ENCODE data around the gene MYO5B.
A peak's percentile ranks its signal among the peaks of the same experiment; 100 is the strongest.

Gene MYO5B

DNA sequence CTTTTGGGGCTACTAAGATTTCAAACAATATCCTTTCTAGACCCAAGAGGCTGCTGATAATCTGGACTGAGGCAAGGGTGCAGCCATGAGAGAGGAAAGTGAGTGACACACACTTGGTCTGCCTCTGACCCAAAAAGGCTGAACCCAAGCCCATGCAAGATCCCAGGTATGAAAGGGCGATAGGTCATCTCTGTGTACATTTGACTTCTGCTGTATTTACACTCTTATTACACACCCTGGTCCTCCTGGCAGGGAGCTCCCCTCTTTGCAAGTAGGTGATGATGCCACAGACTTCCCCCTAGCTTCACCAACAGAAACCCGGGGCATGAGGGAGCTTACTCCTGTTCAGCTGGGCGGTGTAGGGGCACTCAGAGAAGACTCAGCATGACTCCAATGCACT lies 319.8 kb downstream of the MYO5B start:
- DNase-seq: no peak

DNA sequence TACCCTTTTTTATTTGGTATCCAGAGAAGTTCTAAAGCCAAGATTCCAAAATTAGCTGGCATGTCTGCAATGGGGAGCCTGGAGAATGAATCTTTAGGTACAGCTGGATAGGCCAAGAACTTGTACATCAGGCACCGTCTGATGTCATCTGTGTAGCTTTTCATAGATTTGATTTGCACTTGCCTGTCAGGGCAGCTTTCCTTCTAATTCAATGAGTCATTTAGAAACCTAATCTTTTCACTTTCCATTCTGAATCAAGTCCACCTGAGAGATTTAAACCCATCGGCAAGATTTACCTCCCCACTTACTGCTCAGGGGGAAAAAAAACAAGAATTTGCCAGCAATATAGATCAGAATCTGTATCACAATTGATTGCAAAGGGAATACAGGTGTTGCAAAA lies 320.7 kb downstream of the MYO5B start:
- DNase-seq: no peak

DNA sequence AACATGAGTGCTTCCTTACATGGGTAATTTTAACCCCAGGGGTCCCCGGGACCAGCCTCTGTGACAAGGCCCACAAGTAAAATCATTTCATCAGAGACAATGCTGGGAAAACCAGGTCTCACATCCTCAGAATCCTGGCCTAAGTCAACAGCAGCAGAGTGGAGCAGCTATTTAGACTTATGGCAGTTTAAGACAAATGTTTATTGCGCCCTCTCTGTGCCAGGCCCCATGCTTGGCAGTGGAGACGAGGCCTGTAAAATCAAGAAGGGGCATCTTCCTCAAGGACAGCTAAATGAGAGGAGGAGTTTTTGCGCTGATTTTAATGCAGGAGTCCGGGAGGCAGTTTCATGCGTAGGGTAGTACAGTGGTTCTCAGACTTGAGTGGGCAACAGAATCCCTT lies 325.6 kb downstream of the MYO5B start:
- DNase-seq: peak; percentile 15

DNA sequence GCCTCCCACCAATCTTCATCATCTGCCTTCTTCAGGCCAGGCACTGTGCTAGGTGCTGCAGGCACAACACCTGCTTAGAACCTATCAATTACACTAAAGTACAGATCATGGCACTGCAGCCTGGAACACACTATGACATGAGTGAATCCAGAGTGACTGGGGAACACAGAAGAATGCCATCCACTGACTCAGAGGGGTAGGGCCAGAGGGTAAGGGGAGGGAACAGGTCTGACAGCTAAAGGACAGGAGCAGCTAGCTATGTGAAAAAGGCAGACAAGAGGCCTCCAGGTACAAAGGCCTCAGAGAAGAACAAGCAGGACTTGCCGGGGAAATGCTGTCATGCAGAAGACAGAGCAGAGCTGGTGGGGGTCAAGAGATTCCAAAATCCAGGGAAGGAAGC lies 328.3 kb downstream of the MYO5B start:
- DNase-seq: no peak

DNA sequence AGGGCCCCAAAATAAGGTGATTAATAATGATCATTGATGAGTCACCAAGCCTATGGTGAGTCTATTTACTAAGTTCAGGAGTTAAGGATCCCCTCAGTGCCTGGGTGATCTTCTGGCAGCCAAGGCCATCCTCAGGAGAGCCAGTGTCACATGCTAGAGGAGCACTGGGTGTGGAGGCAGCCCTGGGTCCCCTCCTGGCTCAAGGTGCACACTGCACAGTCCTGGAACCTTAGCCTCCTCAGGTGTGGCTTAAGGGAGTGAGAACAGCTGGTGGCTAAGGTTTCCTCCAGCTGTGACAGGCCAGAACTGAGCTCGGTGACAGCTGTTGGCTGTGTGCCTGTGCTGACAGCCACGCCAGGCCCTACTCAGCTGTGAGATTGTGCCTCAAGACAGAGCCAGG lies 329.5 kb downstream of the MYO5B start:
- no peak for DNase-seq

DNA sequence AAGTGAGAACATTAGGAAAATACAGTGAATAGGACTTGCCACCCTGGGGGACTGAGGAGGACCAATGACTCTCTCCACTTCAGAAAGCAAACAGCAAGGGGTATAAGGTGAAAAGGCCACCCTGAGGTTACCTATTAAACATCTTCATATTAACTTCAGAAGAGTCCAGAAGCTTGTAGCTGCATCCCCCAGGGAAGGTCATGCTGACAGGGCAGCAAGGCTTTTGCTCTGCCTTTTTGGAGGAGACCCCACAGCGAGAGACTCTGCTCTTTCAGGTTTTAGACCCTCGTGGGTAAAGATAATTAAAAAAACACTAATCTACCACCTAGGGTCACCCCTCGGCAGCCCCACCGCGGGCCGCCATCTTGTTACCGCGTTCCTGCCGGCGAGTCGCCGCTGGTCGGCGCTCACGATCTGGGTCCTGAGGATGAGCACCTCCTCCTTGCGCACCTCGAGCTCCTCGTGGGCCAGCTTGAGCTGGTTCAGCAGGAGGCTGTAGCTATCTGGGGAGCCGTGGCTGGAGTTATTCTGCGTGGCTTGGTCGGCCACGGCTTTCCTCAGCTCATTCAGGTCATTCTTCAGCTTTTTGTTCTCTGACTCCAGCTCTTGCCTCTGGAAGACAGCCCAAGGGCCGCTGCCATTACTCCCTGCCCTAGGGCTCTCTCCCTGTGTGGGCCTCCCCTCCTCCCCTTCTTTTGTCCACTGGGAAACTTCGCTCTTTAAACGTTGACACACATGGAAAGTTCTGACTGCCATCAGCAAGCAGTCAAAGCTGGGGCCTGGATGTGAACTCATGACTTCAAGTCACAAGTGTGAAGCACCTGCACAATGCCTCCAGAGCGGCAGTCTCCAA lies 331.0 kb downstream of the MYO5B start:
- no peak for DNase-seq

DNA sequence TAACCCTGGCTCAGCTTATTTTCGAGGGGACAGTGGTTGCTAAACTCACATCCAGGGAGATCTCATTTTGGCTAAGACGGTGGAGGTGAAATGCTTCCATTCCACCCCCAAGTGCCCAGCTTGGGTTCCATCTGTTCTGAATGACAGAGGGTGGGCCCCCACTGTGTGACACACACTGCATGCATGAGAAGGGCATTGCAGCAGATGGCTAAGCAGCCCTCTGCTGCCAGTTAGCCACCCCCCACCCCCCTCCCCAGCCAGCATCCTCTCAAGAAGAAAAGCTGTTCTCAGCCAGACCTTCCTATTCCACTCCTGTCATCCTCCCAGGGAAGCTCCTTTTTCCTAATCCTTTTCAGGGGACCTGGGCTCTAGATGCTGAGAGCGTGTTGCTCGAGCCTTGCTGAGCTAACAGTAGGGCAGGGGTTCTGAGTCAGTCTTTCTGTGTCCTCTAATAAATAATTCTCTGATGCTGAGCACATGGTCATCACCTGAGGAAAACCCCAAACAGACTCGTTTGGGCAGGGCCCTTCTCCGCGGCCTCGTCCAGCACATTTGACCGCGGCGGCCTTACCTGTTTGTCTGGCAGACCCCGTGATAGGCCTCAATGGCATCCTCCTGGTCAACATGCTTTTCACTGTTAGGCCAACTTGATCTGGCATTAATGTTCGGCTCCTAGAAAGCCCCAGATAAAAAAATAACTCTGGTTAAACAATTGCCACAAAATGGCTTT lies 332.1 kb downstream of the MYO5B start:
- DNase-seq: no peak

DNA sequence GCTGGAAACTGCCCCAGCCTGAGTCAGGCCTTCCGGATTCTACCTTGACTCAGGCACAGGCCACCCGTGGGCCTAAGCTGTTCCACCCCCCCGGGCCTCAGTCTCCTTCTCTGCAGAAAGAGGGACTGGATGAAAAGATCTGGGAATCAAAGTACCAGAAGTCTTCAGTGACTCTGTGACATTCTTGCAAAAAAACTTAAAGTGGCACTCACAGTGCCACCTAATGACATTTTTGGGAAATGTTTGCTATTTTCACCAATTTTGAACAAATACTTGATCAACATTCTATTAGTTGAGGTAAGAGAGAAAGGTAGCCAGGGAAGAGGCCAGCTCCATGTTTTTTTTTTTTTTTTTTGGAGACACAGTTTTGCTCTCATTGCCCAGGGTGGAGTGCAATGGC lies 333.3 kb downstream of the MYO5B start:
- DNase-seq: no peak

DNA sequence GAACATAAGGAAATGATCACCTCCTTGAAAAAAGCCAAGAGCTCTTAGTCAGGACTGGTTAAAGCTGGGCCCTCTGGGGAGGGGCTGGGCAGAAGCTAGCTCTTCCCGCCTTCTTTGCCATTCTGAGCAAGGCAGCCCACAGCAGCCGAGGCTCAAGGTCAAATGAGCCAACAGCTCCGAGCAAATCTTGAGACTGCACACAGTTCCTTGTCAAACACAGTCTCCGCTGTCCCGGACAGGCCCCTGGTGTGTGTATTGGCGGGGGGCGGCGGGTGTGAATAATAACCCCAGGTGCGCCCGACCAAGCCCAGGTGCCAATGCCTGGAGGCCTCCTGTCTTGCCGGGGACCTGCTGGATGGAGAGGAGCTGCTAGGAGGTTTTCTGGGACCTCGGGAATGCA lies 335.2 kb downstream of the MYO5B start:
- DNase-seq: no peak

DNA sequence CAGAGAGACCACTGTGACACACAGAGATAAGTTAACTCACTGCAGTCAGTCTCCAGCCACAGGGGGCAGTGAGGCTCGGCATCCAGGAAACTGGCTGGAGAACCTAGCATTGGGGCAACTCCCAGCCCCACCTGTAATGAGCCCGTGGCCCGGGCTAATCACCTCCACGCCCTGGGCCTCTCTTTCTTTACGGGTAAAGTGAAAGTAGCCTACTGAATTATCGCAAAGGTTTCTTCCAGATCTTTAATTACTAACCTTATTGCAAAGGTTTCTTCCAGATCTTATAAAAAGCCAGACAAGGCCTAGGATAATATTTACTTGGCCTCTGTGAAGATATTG lies 336.0 kb downstream of the MYO5B start:
- no peak for DNase-seq

DNA sequence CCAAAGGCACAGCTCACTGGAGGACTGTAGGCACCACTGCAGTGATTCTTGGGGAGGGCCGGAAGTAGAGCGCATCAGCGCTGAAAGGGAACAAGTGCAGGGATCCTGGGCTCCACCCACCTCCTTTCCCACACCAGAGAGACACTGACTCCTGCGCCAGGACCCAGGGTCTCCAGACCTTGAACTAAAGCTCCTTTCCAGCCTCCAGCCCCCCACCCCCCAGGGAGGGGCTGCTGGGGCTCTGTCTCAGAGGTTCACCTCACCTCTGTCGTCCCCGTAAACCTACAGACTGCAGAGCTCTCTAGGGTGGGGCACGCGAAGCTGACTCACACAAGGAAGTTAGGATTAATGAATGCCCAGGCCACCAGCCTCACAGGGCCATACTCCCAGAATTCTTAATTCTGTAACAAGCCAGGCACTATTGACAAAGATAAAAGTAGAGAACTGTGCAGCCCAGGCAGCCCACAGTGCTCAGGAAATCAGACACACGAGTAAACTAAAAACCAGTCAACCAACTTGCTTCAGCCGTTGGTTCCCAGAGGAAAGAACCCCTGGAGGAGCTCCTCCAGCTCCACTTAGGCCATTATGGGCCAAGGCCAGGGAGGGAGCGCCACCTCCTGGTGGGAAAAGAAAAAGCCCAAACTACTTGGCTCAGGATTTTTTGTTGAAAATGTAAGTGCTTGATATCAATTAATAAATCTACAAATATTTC lies 336.5 kb downstream of the MYO5B start:
- DNase-seq: peak; percentile 36

DNA sequence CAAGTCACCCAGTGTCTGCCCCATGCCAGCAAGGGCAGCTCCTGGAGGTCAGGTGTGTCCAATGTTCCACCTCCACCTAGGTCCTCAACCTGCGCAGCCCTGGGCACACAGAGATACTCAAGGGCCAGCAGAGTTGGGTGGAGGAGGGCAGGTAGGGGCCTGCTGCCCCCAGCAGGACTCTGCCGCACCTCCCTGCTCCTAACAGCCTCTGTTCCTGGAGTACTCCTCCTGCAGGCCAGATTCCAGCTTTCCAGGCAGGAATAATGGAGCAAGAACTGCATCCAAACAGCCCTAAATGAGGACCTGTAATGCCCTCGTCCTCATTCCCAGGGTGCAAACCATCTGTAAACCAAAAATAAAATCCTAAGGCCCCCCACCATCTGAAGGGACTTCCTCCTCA lies 337.2 kb downstream of the MYO5B start:
- DNase-seq: no peak

DNA sequence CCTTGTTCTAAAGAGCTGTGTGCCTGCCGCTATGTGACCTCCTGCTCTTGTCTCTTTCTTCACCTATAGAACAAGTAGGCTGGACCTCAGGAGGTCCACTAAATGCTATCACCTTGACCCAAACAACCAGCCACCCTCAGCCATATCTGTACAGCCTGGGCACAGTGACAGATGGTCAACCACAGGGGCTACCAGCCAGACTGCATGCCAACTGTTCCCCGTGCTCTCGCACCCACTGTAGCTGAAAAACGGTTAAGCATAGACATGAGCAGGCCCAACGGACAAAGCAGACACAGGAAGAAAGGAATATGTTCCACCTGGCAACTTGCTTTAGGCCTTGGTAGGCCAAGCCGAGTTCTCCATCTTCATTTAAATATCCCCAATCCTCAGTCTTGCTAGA lies 338.5 kb downstream of the MYO5B start:
- DNase-seq: no peak

DNA sequence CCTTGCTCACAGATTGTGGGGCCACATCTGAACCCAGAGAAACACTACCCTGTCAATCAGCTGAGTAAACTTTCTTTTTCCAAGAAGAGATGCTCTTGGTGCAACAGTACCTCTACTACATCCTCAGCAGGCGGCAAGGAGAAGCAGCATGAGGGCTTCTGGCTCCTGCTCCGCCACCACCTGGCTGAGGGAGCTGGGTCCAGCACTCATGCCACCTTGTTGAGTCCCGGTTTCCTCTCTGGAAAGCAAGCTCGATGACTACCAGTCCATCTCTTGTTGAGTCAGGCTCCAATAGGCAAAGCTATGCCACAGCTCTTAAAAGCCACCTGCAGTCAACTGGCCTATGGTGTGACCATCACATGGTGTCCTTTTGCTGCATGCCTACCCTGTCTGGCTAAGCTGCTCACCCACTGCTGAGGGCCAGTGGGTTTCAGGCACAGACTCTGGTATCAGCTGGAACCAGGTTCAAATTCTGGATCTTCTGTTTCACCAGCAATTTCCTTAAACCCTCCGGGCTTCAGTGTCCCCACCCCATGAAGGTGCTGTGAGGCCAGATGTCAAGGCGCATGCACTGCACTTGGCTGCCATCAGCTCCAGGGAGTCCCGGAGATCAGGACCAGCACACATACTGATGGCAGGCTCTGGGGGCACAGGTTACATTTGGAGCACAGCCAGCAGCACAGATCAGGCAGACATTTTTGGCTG lies 339.1 kb downstream of the MYO5B start:
- DNase-seq: no peak

DNA sequence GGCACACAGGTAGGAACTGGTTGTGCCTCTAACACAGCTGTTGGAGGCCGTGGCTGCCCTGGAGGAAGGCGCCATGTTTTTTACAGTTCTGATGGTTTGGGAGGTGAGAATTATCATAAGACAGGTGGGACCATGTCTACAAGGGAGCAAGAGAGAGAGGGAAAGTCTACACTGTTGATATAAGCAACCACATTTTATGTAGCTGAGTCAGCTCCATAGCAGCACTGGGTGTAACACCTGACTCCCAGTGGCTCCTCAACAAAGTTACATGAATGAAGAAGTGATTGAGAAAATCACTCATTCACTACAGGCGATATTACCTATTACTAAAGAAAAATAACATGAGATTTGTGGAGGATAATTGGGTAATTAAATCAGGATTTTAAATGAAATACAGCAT lies 340.3 kb downstream of the MYO5B start:
- DNase-seq: no peak

DNA sequence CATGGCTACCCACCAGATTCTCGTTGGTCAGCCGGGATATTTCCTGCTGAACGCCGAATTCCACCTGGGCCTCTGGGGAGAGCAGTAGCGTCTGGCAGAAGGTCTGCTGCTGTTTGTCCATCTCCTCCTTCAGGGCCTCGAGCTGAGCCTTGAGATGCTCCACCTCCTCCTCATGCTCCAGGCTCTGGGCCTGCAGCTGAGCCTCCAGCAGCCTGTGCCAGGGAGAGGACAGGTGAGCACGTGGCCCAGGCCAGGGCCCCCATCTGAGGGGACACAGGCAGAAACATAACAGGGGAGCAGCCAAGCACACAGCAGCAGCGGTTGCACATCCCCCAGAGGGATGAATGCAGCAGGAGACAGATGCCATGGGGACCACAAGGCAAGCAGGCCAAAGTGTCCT lies 341.5 kb downstream of the MYO5B start:
- DNase-seq: no peak

DNA sequence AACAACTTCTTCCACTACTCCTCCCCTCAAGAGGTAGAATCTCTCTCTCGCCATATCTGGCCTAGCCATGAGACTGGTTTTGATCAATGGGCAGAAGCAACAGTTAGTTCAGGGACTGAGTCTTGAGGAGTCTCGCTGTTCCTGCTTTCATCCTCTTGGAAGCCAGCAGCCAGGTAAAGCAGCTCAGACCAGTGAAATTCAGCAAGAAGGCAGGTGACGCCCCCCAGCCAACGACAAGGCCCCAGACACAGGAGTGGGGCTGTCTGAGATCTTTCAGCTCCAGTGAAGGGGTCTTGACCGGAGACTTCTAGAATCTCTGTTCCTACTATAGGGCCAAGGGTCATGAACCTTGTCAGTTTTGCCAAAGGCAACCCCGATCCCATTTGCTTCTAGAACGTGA lies 341.9 kb downstream of the MYO5B start:
- DNase-seq: no peak

DNA sequence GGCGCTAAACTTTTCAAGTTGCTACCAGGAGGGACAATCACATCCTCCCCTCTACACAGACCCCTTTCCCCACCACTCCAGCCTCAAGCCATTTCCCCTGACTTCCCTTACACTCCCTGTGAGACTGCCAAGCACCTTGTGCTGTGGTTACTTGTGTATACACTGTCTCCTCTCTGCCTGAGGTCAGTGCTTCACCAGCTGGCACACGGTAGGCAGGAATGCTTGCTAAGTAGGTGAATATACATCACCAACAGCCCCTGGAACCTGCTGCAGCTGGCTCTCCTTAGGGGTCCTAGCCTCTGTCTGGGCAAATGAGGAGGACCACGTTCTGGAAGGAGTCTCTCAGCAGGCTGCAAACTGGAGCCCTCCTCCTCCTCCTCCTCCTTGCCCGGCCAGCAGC lies 343.3 kb downstream of the MYO5B start:
- peak; percentile 6 for DNase-seq

DNA sequence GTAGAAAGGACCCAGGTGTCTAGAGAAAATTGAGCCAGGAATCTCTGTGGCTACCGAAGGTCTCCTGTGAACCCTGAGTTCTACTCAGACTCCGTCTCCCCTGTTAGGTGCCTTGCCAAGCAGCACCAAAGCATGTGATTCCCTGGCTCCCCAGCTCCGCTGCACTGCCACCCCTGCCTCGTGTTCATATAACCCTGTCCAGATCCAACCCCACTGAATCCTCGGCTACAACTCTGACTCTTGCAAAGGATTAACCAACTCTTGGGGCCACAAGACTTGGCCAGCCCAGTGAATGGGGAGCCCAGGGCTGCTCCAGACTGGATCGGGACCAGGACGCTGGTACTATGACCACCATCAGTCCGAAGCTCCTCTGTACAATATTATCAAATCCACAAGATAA lies 344.3 kb downstream of the MYO5B start:
- DNase-seq: no peak

DNA sequence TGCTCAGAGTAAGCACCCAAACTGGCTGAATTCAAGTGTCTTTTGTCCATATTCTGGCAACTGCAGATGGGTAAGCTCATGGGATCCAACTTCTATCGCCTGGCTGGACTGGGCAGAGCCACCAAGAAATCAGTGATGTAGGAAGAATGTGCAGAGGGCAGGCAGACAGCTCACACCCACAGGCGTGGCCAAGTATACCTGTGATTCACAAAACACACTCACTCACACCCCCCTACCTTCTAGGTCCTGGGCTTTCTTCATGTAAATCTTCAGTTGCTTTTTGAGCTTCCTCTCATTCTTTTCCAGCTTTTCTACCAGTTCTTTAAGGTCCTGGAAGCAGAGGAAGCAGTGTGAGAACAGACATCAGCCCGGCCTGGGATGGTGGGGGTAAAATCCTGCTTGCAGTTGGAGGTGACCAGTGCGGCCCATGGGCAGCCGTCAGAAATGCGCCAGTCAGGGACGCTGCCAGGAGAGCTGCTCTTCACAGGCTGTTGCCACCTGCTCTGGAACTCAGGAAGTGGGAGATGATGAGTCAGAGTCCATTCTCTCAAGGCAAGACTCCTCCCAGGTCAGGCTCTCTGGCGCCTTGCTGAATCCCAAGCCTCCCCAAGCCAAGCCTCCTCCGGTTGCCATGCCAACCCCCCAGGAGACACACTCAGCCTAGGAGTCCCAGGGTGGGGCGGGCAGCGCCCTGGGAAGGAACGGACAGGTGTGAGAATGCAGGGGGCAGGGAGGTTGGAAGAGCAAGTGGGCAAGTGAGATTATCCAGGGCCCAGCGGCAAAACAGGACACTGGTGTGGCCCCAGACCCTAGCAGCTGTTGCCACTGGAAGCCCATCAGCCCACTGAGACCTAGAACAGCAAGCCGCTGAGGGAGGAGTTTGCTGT lies 345.4 kb downstream of the MYO5B start:
- peak; percentile 69 for DNase-seq

DNA sequence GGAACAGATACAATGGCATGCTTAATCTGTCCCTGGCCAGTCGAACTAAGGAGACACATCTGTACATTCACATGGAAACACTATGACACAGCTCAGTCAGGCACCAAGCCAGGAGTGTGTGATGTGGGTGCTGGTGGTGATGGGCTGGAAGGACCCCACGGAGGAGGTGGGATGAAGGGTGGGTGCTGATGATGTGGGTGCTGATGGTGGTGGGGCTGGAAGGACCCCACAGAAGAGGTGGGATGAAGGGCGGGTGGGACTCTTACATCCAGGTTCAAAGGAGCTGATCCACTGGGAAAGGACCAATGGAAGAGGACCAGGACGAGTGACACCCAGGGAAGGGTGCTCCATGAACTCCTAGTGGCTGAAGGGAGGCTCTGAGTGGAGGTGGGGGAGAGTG lies 346.8 kb downstream of the MYO5B start:
- no peak for DNase-seq

DNA sequence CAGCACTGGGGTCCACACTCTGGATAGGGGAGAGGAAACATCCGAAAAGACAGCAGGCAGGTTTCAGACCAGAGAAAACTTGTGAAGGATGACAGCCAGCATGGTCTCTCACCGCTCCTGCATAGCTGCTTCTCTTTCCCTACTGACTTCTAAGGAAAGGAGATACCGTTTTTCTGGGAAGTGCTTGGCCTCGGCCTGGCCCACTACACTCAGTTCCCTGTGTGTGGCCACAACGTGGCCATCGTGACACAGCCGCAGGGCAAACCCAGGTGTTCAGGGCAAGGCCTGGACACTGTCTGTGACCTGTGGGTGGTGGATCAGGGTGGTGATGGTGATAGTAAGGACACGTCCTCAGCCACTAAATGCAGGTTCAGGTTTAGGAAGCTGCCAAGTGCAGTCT lies 347.4 kb downstream of the MYO5B start:
- no peak for DNase-seq
